ENCODE data around the gene DNMT1.

DNMT1 gene

GRCh38 chr19:10095948-10096614 is 98.7 kb downstream of the DNMT1 start:
- DNase-seq (ENCODE audit: low read depth, low spot score) = no peak

GRCh38 chr19:10095622-10095947 is 99.2 kb downstream of the DNMT1 start:
- DNase-seq (ENCODE audit: low read depth, low spot score) = no peak

DNA sequence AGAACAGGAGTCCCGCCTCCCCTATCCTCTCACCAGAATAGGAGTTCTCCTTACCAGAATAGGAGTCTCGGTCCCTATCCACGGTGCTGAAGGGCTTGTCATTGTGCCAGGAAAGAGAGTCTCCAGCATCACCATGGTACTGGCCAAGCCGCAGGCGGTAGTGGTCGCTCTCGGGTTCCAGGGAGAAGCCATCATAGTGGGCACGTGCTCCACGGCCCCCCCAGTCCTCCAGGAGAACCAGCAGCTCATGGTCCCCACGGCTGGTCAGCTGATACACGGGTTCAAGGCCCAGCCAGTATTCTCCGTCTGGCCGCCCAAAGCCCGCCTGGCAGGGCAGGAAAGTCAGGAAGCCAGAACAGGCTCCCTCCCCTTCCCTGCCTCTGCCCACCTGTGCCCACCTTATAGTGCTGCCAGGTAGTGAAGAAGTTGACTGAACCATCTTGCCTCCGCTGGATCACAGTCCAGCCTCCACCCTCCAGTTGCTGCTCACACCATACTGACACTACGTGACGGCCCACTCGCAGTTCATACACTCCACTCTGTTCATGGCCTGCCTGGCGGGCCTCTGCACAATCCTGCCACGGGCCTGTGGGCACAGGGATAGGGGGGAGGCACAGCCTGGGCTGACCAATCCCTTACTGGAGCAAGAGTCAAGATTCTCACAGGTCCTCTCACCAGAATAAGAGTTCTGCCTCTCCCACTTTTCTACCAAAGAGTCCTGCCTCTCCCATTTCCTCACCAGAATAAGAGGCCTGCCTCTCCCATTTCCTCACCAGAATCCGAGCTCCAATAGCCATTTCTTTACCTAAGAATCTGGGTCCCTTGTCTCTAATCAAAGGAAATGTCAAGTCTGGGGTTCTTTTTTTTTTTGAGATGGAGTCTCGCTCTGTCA is 101.2 kb downstream of the DNMT1 start:
- no peak for DNase-seq (ENCODE audit: low read depth, low spot score)

DNA sequence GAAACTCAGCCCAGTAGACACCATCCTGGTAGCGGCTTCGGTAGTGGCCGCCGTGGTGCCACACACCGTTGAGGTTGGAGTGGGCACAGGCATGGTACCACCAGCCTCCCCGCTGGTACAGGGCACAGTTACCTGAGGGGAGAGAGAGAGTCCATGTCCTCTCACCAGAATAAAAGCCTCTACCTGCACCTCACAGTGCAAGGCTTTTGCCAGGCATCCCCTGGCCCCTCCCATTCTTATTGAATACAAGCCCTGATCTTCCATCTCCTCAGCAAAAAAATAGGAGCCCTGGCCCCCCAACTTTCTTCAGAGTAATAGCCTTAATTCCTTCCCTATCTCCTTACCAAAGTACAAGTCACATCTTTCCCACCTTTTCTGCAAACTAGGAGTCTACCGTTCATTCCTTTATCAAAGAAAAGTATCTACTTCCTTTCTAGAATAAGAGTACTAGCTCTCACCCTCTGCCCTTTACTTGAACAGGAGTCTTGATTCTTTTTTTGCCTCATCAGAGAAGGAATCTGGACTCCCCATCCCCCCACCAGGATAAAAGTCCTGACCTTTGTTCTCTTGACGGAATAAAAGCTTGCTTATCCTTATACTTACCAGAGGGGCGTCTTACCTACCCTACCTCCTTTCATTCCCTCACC is 102.0 kb downstream of the DNMT1 start:
- no peak for DNase-seq (ENCODE audit: low read depth, low spot score)

DNA sequence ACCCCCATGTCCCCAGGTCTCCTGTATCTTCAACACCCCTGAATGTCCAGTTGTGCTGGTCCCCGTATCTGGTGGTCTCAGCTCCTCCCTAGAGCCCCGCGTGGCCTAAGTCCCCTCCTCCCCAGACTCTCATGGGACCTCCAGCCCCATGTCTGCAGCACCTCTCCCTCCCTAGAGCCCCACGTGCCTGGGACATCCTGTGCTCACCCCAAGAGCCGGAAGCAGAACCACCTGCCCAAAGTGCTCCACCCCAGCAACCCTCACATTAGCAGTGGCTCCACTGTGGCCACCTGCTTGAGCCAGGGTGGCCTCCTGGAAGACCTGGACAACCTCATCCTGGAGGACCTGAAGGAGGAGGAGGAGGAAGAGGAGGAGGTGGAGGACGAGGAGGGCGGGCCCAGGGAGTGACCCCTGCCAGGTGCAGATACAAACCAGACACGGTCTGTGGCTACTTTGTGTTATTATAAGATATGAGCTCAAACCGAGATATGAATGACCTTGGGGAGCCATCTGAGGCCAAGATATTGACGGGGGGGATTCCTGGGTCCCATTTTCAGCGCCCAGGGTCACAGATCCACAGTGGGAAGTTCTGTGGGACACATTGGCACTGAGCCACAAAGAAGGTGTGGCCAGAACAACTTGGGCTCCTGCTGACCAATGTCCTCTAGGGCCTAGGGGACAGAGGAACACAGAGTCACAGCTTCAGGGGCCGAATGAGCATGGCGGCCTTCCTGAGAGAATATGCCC is 102.7 kb downstream of the DNMT1 start:
- no peak for DNase-seq (ENCODE audit: low read depth, low spot score)

GRCh38 chr19:10091370-10091687 is 103.4 kb downstream of the DNMT1 start:
- no peak for DNase-seq (ENCODE audit: low read depth, low spot score)

- no peak for DNase-seq (ENCODE audit: low read depth, low spot score)
Measured at GRCh38 chr19:10089801-10090375, 104.9 kb downstream of the DNMT1 start.

DNA sequence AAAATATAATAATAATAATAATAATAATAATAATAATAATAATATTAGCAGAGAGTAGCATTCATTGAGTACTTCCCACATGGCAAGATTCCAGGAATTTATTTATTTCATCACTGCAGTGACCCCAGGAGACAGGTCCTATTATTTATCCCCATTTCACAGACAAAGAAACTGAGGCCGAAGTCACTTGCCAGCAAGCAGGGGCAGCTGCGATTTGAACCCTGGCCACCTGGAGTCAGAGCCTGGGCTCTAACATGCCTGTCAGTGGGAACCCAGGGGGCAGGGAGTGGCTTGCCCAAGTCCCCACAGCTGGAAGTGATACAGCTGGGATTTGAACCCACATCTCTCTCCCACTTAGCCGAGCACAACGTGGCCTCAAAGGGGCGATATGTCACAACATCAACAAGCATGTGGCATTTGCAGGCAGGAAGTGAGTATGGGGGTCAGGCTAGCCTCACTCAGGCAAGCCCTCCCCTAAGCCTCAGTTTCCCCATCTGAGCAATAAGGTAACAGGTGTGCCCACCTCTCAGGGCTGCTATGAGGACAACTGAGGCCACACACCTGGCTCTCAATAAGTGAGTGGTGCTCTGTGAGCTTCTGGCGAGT is 105.7 kb downstream of the DNMT1 start:
- no peak for DNase-seq (ENCODE audit: low read depth, low spot score)

- no peak for DNase-seq (ENCODE audit: low read depth, low spot score)
Measured at GRCh38 chr19:10087296-10088061, 107.3 kb downstream of the DNMT1 start.

DNA sequence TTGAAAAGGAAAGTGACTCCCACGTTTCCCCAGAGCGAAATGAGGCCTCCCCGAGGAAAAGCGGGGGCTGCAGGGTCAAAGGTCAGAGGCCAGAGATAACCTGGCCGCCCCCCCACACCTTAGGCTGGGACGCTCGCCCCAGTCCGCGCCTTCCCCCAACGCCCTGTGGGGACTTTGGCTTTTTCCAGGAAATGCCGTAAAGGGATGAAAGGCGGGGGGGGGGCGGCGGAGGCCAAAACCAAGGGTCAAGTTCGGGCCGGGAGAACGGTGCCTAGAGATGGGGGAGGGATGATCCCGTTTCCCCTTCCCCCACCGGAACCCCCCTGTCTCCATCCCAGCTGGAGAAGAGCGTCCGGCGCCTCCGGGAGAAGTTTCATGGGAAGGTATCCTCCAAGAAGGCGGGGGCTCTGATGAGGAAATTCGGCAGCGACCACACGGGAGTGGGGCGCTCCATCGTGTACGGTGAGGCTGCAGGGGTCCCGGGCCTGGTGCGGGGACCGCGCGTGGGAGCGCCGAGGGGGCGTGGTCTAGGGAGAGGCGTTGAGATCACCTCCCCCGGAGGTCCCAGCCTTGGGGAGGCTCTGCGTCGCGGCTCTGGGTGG is 108.1 kb downstream of the DNMT1 start:
- DNase-seq (ENCODE audit: low read depth, low spot score) = no peak

- no peak for DNase-seq (ENCODE audit: low read depth, low spot score)
Measured at GRCh38 chr19:10085641-10086590, 108.8 kb downstream of the DNMT1 start, which contains the start of gene SHFL. Gene SHFL (plus strand): TSS chr19:10086317. CDS start chr19:10086428, 111 bp downstream.

GRCh38 chr19:10084803-10085202 is 110.0 kb downstream of the DNMT1 start:
- no peak for DNase-seq (ENCODE audit: low read depth, low spot score)

DNA sequence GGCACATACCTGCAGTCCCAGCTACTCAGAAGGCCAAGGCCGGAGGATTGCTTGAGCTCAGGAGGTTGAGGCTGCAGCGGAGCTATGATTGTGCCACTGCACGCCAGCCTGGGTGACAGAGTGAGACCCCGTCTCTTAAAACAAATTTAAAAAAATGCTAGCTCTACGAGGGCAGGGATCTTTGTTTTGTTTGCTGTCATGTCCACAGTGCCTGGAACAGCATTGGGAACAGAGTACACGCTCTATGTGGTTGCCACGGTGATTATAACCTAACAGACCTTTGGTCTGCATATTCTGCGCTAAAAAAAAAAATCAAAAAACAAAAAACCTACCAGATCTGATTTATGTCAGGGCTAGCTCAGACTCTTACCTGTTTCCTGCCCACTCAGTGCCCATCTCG is 110.8 kb downstream of the DNMT1 start:
- DNase-seq (ENCODE audit: low read depth, low spot score) = no peak

Measured in brain pericyte (primary cell).